Measurements from ENCODE around the gene GAB2. TPM values are rescaled to one million over a fixed set of nuclear protein-coding genes. Genes with fewer than 3 reads are reported as not detected.

GAB2 gene
- total RNA-seq, 1 experiment from 2014 or later = 10.6 TPM

GRCh38 chr11:78344094-78344493 is 73.5 kb downstream of the GAB2 start:
- no TSS peak for BruUV-seq (replicated peaks)
- Mint-ChIP-seq H3K27me3 (ENCODE audit: unreplicated experiment) (no peaks in the 10 kb centered on the region), H3K4me3 (ENCODE audit: low read depth, unreplicated experiment) (no peak overlapping the region), H3K4me1 (ENCODE audit: low read depth, unreplicated experiment) (peaks cover 19% of the 10 kb centered on the region), H3K36me3 (ENCODE audit: insufficient read depth, unreplicated experiment) (no peaks in the 10 kb centered on the region), H3K27ac (ENCODE audit: unreplicated experiment) (no peak overlapping the region), H3K9me3 (ENCODE audit: low read depth, unreplicated experiment) (no peaks in the 10 kb centered on the region)
- TF ChIP-seq CTCF (IDR thresholded peaks at IDR 0.05; ENCODE audit: unreplicated experiment) = no peak
- CTCF ChIA-PET = no interaction called here
- intact Hi-C loops (cut with micrococcal nuclease; ENCODE audit: unreplicated experiment) = loop anchor here (10.0 kb wide), 1 partner anchor 61 kb away; no protein-coding TSS in a partner anchor
- DNase-seq = no peak

GRCh38 chr11:78343303-78343702 is 74.3 kb downstream of the GAB2 start:
- H3K36me3 Mint-ChIP-seq (ENCODE audit: insufficient read depth, unreplicated experiment) = no peaks in the 10 kb centered on the region
- BruUV-seq (replicated peaks) = no TSS peak
- CTCF ChIA-PET = no interaction called here

GRCh38 chr11:78341841-78342240 is 75.8 kb downstream of the GAB2 start:
- H3K4me1 Mint-ChIP-seq (ENCODE audit: low read depth, unreplicated experiment) = peaks cover 11% of the 10 kb centered on the region
- H3K36me3 Mint-ChIP-seq (ENCODE audit: insufficient read depth, unreplicated experiment) = no peaks in the 10 kb centered on the region
- no peaks in the 10 kb centered on the region for H3K9me3 Mint-ChIP-seq (ENCODE audit: low read depth, unreplicated experiment)
- no peak overlapping the region for H3K4me3 Mint-ChIP-seq (ENCODE audit: low read depth, unreplicated experiment)
- no peak for TF ChIP-seq CTCF (IDR thresholded peaks at IDR 0.05; ENCODE audit: unreplicated experiment)
- no peak overlapping the region for H3K27ac Mint-ChIP-seq (ENCODE audit: unreplicated experiment)
- CTCF ChIA-PET = no interaction called here
- DNase-seq = no peak
- BruUV-seq (replicated peaks) = no TSS peak
- intact Hi-C loops (cut with micrococcal nuclease; ENCODE audit: unreplicated experiment) = loop anchor here (10.0 kb wide), 1 partner anchor 63 kb away; no protein-coding TSS in a partner anchor
- H3K27me3 Mint-ChIP-seq (ENCODE audit: unreplicated experiment) = no peaks in the 10 kb centered on the region

More at GRCh38 chr11:78343303-78343702, 74.3 kb downstream of the GAB2 start:
- Mint-ChIP-seq H3K4me1 (ENCODE audit: low read depth, unreplicated experiment) (peaks cover 11% of the 10 kb centered on the region), H3K9me3 (ENCODE audit: low read depth, unreplicated experiment) (no peaks in the 10 kb centered on the region), H3K4me3 (ENCODE audit: low read depth, unreplicated experiment) (no peak overlapping the region), H3K27me3 (ENCODE audit: unreplicated experiment) (no peaks in the 10 kb centered on the region), H3K27ac (ENCODE audit: unreplicated experiment) (no peak overlapping the region)
- no peak for DNase-seq
- no peak for TF ChIP-seq CTCF (IDR thresholded peaks at IDR 0.05; ENCODE audit: unreplicated experiment)
- intact Hi-C loops (cut with micrococcal nuclease; ENCODE audit: unreplicated experiment) = loop anchor here (10.0 kb wide), 1 partner anchor 61 kb away; no protein-coding TSS in a partner anchor

GRCh38 chr11:78340530-78340929 is 77.1 kb downstream of the GAB2 start:
- intact Hi-C loops (cut with micrococcal nuclease; ENCODE audit: unreplicated experiment) = loop anchor here (10.0 kb wide), 1 partner anchor 64 kb away; no protein-coding TSS in a partner anchor
- no peak for DNase-seq
- BruUV-seq (replicated peaks) = no TSS peak
- CTCF ChIA-PET = no interaction called here
- no peak for TF ChIP-seq CTCF (IDR thresholded peaks at IDR 0.05; ENCODE audit: unreplicated experiment)
- Mint-ChIP-seq H3K27me3 (ENCODE audit: unreplicated experiment) (no peaks in the 10 kb centered on the region), H3K4me1 (ENCODE audit: low read depth, unreplicated experiment) (peaks cover 11% of the 10 kb centered on the region), H3K27ac (ENCODE audit: unreplicated experiment) (no peak overlapping the region), H3K36me3 (ENCODE audit: insufficient read depth, unreplicated experiment) (no peaks in the 10 kb centered on the region), H3K9me3 (ENCODE audit: low read depth, unreplicated experiment) (no peaks in the 10 kb centered on the region), H3K4me3 (ENCODE audit: low read depth, unreplicated experiment) (no peak overlapping the region)

Measured in Calu3 (cell line).